Measurements from ENCODE around the gene ARL2. TPM values are rescaled to one million over a fixed set of nuclear protein-coding genes. Genes with fewer than 3 reads are reported as not detected.
A peak's percentile ranks its signal among the peaks of the same experiment; 100 is the strongest.

Gene ARL2
- total RNA-seq, 1 experiment from 2014 or later: 171 TPM

GRCh38 chr11:65013888-65014725 lies at the start of gene ARL2 (continued):
- TF ChIP-seq ZBTB21 (CRISPR knock-in tag; IDR thresholded peaks at IDR 0.05; ENCODE audit: borderline replicate concordance): no peak
- no peak for TF ChIP-seq TCF7 (CRISPR knock-in tag; IDR thresholded peaks at IDR 0.05; ENCODE audit: low read depth)
- TF ChIP-seq CREM (CRISPR knock-in tag; IDR thresholded peaks at IDR 0.05): no peak
- TF ChIP-seq JAZF1 (CRISPR knock-in tag; IDR thresholded peaks at IDR 0.05): no peak
- peak; percentile 47; the same call in 1 of the 2 replicates for TF ChIP-seq FOXP1 (CRISPR knock-in tag; IDR thresholded peaks at IDR 0.05; ENCODE audit: borderline replicate concordance)
- TF ChIP-seq HMGA2 (CRISPR knock-in tag; IDR thresholded peaks at IDR 0.05): no peak
- peak; percentile 23; the same call in 1 of the 2 replicates for TF ChIP-seq FOXK1 (CRISPR knock-in tag; IDR thresholded peaks at IDR 0.05)
- TF ChIP-seq ATF2 (CRISPR knock-in tag; IDR thresholded peaks at IDR 0.05; ENCODE audit: borderline replicate concordance, low read depth): no peak
- TF ChIP-seq E2F4 (CRISPR knock-in tag; IDR thresholded peaks at IDR 0.05; ENCODE audit: borderline replicate concordance, low read depth): no peak
- TF ChIP-seq ATF1 (CRISPR knock-in tag; IDR thresholded peaks at IDR 0.05): no peak; the same call in 1 of the 2 replicates
- TF ChIP-seq ZNF512 (CRISPR knock-in tag; IDR thresholded peaks at IDR 0.05; ENCODE audit: borderline replicate concordance): no peak
- 0 out of 2 replicates have a peak, but pooled peaks have one; percentile 54 for TF ChIP-seq NFE2L1 (CRISPR knock-in tag; IDR thresholded peaks at IDR 0.05)
- TF ChIP-seq ZNF121 (CRISPR knock-in tag; IDR thresholded peaks at IDR 0.05): no peak
- TF ChIP-seq USF1 (CRISPR knock-in tag; IDR thresholded peaks at IDR 0.05): peak; percentile 99
- TF ChIP-seq ZNF263 (CRISPR knock-in tag; IDR thresholded peaks at IDR 0.05; ENCODE audit: low read depth): peak; percentile 25; the same call in 1 of the 2 replicates
- peak; percentile 71 for TF ChIP-seq TP53 (CRISPR knock-in tag; IDR thresholded peaks at IDR 0.05)
- no peak for TF ChIP-seq ATF6 (CRISPR knock-in tag; IDR thresholded peaks at IDR 0.05)
- TF ChIP-seq MXD4 (CRISPR knock-in tag; IDR thresholded peaks at IDR 0.05; ENCODE audit: borderline replicate concordance): no peak
- TF ChIP-seq ATF3 (CRISPR knock-in tag; conservative IDR thresholded peaks at IDR 0.05): no peak
- no peak for TF ChIP-seq ZNF219 (CRISPR knock-in tag; IDR thresholded peaks at IDR 0.05; ENCODE audit: borderline replicate concordance)
- peak; percentile 62 for TF ChIP-seq CTCF (IDR thresholded peaks at IDR 0.05)
- TF ChIP-seq GABPB1 (CRISPR knock-in tag; IDR thresholded peaks at IDR 0.05): no peak; the same call in 1 of the 2 replicates
- no peak for TF ChIP-seq ERG (CRISPR knock-in tag; IDR thresholded peaks at IDR 0.05)
- no peak for TF ChIP-seq SMAD4 (CRISPR knock-in tag; IDR thresholded peaks at IDR 0.05)
- TF ChIP-seq ZNF317 (CRISPR knock-in tag; IDR thresholded peaks at IDR 0.05; ENCODE audit: borderline replicate concordance, low read depth): no peak

All from WTC11 (cell line).